ELR (cell line): Measurements from ENCODE around the gene LAG3.
A peak's percentile ranks its signal among the peaks of the same experiment; 100 is the strongest.

ENCODE experiments used
- DNase-seq: peaks from one replicate; pipeline ENCODE4 v3.0.0-alpha.2; 2015; ENCODE audit warnings: low read depth

Gene LAG3

DNA sequence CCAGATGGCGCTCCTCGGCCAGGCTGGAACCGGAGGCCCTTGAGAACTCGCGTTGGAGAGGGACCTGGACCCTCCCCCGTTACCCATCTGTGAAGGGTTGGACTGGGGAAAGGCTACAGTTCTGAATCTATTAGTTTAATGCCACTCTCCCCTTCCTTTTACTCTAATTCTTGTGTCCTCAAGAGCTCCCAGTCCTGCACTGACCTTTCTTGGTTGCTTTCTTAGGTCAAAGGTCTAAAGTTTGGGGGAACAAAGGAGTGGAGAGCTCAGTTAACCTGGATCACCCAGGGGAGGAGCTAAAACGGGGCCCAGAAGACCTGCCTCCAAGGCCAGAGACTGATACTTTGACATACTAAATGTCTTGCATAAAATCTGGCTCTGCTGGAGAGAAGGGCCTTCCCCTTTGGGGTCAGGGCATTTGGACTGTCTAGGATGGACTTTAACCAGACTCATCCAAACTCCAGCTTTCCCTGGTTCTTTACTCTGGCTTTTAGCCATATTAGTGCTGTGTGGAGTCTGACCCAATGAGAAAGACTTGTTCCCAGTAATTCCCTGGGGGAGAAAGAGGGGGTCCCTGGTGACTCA lies 18.5 kb upstream of the LAG3 start:
- no peak for DNase-seq

- no peak for DNase-seq
Measured at GRCh38 chr12:6754411-6754810, 17.9 kb upstream of the LAG3 start.

DNA sequence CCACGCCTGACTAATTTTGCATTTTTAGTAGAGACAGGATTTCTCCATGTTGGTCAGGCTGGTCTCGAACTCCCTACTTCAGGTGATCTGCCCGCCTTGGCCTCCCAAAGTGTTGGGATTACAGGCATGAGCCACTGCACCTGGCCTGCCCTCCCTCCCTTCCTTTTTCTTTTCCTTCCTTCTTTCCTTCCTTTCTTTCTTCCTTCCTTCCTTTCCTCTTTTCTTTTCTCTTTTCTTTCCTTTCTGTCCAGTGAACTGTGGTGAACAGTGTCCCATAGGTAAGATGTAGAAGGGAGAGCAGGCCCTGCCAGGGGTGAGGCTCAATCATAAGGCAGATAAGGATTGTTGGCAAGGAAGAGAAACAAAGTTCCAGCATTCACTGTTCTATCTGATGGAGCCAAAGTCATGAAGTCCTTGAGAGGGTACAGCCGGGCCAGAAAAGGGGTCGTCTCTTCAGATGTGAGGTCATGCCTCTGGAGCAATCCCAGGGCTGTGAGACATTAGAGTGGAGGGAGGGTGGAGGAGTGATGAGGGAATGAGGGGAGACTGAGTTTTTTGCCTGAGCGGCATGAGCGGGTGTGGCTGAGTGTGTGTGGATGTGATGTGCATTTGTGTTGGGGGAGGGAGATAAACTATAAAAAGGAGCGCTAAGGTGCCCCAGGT lies 15.2 kb upstream of the LAG3 start:
- DNase-seq, result no peak

DNA sequence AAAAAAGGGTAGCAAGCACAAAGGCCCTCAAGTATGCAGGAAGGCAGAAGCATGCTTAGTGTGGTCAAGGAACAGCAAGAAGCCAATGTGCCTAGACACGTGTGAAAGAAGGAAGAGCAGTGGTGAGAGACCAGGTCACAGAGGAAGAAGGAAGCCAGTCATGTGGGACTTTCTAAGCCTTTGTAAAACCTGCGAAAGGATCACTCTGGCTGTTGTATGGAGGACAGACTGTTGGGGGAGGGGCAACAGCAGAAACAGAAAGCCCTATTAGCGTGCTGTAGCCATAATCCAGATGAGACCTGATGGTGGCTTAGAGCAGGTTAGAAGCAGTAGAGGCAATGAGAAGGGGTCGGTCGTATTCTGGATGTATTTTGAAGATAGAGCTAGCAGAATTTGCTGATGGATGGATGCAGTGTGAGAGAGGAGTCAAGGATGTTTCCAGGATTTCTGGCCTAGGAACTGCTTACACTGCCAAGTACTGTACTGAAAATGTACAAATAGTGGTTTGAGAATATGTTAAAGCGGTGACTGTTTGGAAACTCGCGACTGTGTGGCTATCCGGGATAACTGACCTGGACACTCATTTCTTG lies 13.7 kb upstream of the LAG3 start:
- DNase-seq, result no peak

- DNase-seq, result no peak
Measured at GRCh38 chr12:6759741-6760140, 12.6 kb upstream of the LAG3 start.

GRCh38 chr12:6763380-6763779 lies 8.9 kb upstream of the LAG3 start:
- DNase-seq, result no peak

- DNase-seq, result peak; percentile 98
Measured at GRCh38 chr12:6764011-6764828, 8.1 kb upstream of the LAG3 start.

DNA sequence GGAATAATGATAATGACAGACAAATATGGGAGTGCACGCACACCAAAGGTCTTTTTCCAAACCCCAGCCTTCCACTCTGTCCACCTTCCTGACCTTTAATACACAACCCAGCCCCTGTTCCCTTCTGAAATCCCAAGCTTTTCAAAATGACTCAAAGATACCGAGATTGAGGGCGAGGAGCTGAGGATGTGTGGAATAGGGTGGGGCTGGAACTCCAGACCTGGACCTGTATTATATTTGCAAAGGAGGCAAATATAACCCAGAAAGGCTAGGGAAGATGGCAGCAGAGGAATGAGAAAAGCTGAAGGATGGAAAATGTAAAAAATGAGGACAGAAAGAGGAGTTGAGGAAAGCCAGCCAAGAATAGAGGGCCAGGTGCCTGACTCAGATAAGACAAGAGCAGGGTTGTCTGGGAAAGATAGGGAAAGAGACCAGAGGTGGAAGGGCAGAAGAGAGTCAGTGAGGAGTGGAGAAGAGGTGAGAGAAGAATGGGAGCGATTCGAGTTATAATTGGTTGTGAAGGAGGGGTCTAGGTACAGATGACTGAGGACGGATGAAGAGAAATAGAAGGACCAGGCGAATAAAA lies 7.2 kb upstream of the LAG3 start:
- DNase-seq, result peak; percentile 37

DNA sequence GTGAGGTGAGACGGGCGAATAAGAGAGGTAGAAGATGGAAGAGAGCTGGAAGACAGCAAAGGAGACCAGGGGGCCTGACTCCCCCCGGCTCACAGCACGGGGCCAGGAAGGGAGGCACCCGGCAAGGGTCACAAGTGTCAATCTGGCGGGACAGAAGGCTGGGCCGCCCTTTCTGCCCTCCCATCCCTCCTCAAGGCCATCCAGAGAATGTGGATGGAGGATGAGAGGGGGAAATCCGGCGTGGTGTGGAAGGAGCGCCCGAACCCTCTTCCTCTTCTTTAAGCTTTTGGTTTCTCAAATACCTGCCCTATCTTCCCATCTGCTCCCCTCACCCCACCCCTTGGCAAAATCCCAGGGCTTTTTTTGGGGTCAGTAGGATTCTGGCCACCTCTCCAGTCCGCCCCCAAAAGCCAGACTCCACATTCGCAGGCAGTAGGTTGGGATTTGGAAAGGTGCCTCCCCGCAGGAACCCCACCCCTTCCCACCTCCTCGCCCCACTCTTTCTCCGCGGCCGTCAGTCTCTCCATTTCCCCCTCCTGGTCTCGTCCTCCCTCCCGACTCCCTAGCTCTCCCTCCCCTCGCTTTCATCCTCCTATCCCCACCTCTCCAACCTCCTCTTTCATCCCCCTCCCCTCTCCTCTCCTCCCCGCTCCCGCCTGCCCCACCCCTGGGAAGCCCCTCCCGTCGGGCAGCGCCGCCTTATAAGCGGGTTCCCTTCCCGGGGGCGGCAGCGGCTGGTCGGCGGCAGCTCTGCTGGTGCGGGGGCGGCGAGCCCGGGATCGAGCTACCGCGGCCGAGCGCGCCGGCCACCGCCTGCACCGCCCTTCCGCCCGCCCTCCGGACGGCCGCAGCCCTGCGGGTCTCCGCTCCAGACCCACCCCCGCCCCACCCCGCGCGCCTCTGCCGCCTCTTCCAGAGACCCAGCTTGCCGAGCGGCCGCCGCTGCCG lies 6.4 kb upstream of the LAG3 start, which contains the start of gene PTMS:
PTMS (plus strand) TSS at position 730 of the 948 bp plus-strand sequence. CDS start 343 bp downstream, outside the sequence.
- peak; percentile 84 for DNase-seq

- peak; percentile 85 for DNase-seq
Measured at GRCh38 chr12:6766651-6767349, 5.5 kb upstream of the LAG3 start.

GRCh38 chr12:6767353-6768319 lies 4.7 kb upstream of the LAG3 start:
- peak; percentile 47 for DNase-seq

- no peak for DNase-seq
Measured at GRCh38 chr12:6768437-6768914, 3.8 kb upstream of the LAG3 start.

DNA sequence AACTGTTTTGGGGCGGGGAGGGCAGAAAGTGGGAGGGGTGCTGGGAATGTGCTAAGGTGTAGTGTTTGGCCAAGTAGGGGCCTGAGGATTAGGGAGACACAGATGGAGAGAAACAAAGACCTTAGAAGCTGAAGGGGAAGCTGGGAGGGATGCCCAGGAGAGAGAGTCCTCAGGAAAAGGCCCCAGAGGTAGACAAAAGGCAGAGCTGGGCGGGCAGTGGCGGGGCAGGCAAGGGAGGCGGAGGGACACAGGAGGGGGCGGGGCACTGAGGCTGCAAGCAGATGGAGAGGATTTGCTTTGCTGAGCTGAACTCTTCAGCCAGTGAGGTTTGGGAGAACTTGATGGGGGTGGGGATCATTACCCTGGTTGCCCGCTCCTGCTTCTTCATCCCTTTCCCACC lies 3.3 kb upstream of the LAG3 start:
- no peak for DNase-seq

GRCh38 chr12:6769666-6770065 lies 2.7 kb upstream of the LAG3 start:
- no peak for DNase-seq

- DNase-seq, result no peak
Measured at GRCh38 chr12:6770094-6770493, 2.2 kb upstream of the LAG3 start.

- DNase-seq, result no peak
Measured at GRCh38 chr12:6770600-6770999, 1.7 kb upstream of the LAG3 start.

DNA sequence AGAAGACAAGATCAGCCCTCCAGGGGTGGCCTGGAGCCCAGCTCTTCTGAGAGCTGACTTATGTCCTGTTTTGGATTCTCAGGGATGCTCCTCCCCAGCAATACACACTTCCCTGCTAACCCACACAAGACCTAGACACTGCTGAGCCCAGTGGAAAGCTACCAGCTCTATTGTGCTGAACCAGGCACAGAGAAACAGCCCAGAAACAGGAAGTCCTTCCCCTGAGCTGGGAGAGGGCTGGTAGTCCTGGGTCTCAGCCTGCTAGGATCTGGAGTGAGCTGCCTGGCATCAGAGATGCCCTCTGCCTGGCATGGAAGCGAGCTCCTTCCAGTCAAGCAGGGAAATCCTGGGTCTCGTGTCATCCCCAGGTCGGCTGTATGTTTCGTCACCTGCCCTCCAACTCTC lies 1.2 kb upstream of the LAG3 start:
- no peak for DNase-seq

DNA sequence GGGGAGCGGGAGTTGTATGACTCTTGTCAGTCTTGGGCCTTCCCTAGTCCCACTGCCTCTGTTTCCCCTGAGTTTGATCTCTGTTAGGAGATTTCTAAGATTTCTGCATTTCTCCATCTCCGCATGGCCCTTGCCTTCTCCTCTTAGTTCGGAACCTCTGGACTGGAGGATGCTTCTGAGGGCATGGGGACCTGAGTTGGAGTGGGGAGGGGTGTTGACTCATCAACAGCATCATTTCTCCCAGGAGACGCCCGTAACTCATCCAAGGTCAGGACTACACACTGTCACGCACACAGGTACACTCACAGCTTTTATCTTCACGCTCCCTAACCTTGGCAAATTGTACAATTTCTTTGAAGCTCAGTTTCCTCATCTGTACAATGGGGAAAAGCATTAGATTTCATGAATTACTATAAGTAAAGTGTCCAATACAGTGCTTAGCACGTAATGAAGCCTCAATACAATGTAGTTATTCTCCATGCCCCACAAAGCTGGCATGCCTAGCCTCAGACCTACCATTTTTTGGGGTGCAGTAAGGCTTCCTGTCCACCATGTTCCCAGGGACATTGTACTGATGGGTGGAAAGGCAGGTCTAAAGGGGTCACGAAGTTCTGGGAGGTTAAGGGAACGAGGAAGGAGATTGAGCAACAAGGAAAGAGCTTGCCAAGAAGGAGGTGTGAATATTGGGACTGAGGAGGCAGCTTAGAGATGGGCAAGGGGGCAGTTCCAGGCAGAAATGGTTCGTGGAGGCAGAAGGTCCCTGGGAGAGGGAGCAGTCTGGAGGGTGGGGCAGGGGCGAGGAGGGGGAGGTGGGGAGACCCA lies 600 bp upstream of the LAG3 start:
- no peak for DNase-seq
